ENCODE measurements around the gene ANKRD40CL. TPM values are rescaled to one million over a fixed set of nuclear protein-coding genes. Genes with fewer than 3 reads are reported as not detected.

Gene ANKRD40CL
- total and polyA plus RNA-seq, 7 donors, result not detected

GRCh38 chr17:50799582-50799981, 32.3 kb upstream of the ANKRD40CL start:
- H3K36me3 ChIP-seq (ENCODE audit: insufficient read depth in 1 of 2, low read depth in 1 of 2), result no peaks in the 10 kb centered on the region
- H3K27me3 ChIP-seq (ENCODE audit: insufficient read depth in 3 of 3, low read length in 2 of 3), result no peaks in the 10 kb centered on the region
- H3K4me1 ChIP-seq, result no peaks in the 10 kb centered on the region
- ATAC-seq (no peak), DNase-seq (no peak)
- TF ChIP-seq, protein P1, sequence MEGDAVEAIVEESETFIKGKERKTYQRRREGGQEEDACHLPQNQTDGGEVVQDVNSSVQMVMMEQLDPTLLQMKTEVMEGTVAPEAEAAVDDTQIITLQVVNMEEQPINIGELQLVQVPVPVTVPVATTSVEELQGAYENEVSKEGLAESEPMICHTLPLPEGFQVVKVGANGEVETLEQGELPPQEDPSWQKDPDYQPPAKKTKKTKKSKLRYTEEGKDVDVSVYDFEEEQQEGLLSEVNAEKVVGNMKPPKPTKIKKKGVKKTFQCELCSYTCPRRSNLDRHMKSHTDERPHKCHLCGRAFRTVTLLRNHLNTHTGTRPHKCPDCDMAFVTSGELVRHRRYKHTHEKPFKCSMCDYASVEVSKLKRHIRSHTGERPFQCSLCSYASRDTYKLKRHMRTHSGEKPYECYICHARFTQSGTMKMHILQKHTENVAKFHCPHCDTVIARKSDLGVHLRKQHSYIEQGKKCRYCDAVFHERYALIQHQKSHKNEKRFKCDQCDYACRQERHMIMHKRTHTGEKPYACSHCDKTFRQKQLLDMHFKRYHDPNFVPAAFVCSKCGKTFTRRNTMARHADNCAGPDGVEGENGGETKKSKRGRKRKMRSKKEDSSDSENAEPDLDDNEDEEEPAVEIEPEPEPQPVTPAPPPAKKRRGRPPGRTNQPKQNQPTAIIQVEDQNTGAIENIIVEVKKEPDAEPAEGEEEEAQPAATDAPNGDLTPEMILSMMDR (IDR thresholded peaks at IDR 0.05), result no peak
- WGBS, 3 donors, result 83 to 92% (median 87%) methylated on average over 9 of the region's 9 CpGs
- H3K4me3 ChIP-seq, result no peak overlapping the region
- no peaks in the 10 kb centered on the region for H3K9me3 ChIP-seq
- H3K27ac ChIP-seq, result no peak overlapping the region
- intact Hi-C loops (cut with DNase I), result loop anchor here in 1 of 2 donors (5.0 kb wide), 1 partner anchor 38 kb away; the partner anchor contains the start of gene WFIKKN2

GRCh38 chr17:50798424-50799288, 31.3 kb upstream of the ANKRD40CL start:
- DNase-seq (no peak), ATAC-seq (no peak)
- Histone ChIP-seq H3K27me3 (ENCODE audit: insufficient read depth in 3 of 3, low read length in 2 of 3) (no peaks in the 10 kb centered on the region), H3K36me3 (ENCODE audit: insufficient read depth in 1 of 2, low read depth in 1 of 2) (no peaks in the 10 kb centered on the region), H3K9me3 (no peaks in the 10 kb centered on the region), H3K4me1 (no peaks in the 10 kb centered on the region), H3K4me3 (no peak overlapping the region), H3K27ac (no peak overlapping the region)
- intact Hi-C loops (cut with DNase I), result loop anchor here in 1 of 2 donors (5.0 kb wide), 1 partner anchor 39 kb away; the partner anchor contains the start of gene WFIKKN2
- TF ChIP-seq, protein P1 (IDR thresholded peaks at IDR 0.05), result no peak
- 85 to 90% (median 89%) methylated on average over 19 of the region's 19 CpGs for whole genome bisulfite sequencing, 3 donors

- Histone ChIP-seq H3K27ac (no peak overlapping the region), H3K4me1 (no peaks in the 10 kb centered on the region), H3K4me3 (no peak overlapping the region), H3K9me3 (no peaks in the 10 kb centered on the region), H3K36me3 (ENCODE audit: insufficient read depth in 1 of 2, low read depth in 1 of 2) (no peaks in the 10 kb centered on the region), H3K27me3 (ENCODE audit: insufficient read depth in 3 of 3, low read length in 2 of 3) (no peaks in the 10 kb centered on the region)
- DNase-seq, result no peak
- 44 to 49% (median 49%) methylated on average over 11 of the region's 11 CpGs for WGBS, 3 donors
- ATAC-seq, result no peak
- TF ChIP-seq, protein P1 (IDR thresholded peaks at IDR 0.05), result no peak
- intact Hi-C loops (cut with DNase I), result loop anchor here in 1 of 2 donors (5.0 kb wide), 1 partner anchor 40 kb away; the partner anchor contains the start of gene WFIKKN2
Measured at GRCh38 chr17:50797135-50797810, 30.0 kb upstream of the ANKRD40CL start.

- Histone ChIP-seq H3K9me3 (no peaks in the 10 kb centered on the region), H3K4me3 (no peak overlapping the region), H3K36me3 (ENCODE audit: insufficient read depth in 1 of 2, low read depth in 1 of 2) (no peaks in the 10 kb centered on the region), H3K4me1 (no peaks in the 10 kb centered on the region), H3K27me3 (ENCODE audit: insufficient read depth in 3 of 3, low read length in 2 of 3) (no peaks in the 10 kb centered on the region), H3K27ac (no peak overlapping the region)
- intact Hi-C loops (cut with DNase I), result loop anchor here in 1 of 2 donors (5.0 kb wide), 1 partner anchor 33 kb away; no protein-coding TSS in a partner anchor
- DNase-seq, result no peak
- WGBS, 3 donors, result 69 to 82% (median 76%) methylated on average over 6 of the region's 6 CpGs
- no peak for ATAC-seq
- TF ChIP-seq, protein P1 (IDR thresholded peaks at IDR 0.05), result no peak
Measured at GRCh38 chr17:50794361-50794760, 27.0 kb upstream of the ANKRD40CL start.
